HepG2 (cell line): ENCODE results near the gene SLC12A1. TPM values are rescaled to one million over a fixed set of nuclear protein-coding genes. Genes with fewer than 3 reads are reported as not detected.

Experiments used
- ATAC-seq: fragments of 200-7000 bp; cut with Tn5 transposase; 3 replicates; pipeline ENCODE4 v1.9.1; 2020; ENCODE audit warnings: mild to moderate bottlenecking, moderate library complexity
- BruUV-seq: library from RNA; stranded (reverse); fragments of 400-500 nt; replicated peaks from 2 replicates; lab custom pipeline; 2021; lab: Mats Ljungman, UMichigan
- CTCF ChIA-PET: fragments of 300-600 bp; formaldehyde crosslinking; extraction: SDS; loops from one replicate; lab custom pipeline; 2021; ENCODE audit warnings: low total read pairs, inconsistent platforms, low intra/inter-chr PET ratio; lab: Yijun Ruan, JAX
- POLR2A ChIA-PET: fragments of 350-600 bp; sonication (Branson Sonifier 250); formaldehyde crosslinking; loops from one replicate; lab custom pipeline; 2020; ENCODE audit warnings: antibody characterized with exemption, inconsistent platforms; lab: Yijun Ruan, JAX
- DNase-seq: peaks from one replicate; pipeline ENCODE4 v3.0.0-alpha.2; 2015; ENCODE audit warnings: low spot score
- FAIRE-seq: peaks from 3 replicates; lab custom pipeline; 2011; peaks lifted over from hg19 to GRCh38; lab: Jason Lieb, UNC
- H2AFZ ChIP-seq: one replicate; pipeline ENCODE4 v1.6.1; 2011; ENCODE audit warnings: low read length, inconsistent platforms
- H3K27ac ChIP-seq: fragments of 300-600 bp; 3 replicates; pipeline ENCODE4 v1.8.0; 2011; ENCODE audit warnings: mixed run types, mild to moderate bottlenecking, mixed read lengths, low read length, inconsistent platforms; ENCODE audit not compliant: insufficient read depth; ENCODE audit errors: extremely low read length
- H3K27me3 ChIP-seq, 2 experiments: fragments of 200-600 bp in 1 of 2; 2 replicates in 1 of 2; 3 replicates in 1 of 2; pipeline versions ENCODE4 v1.6.0 to v1.8.0; 2011; ENCODE audit warnings: low read length in 2 of 2, mild to moderate bottlenecking in 2 of 2, moderate library complexity in 2 of 2, inconsistent platforms in 1 of 2; ENCODE audit not compliant: insufficient read depth in 2 of 2, control insufficient read depth in 1 of 2
- H3K36me3 ChIP-seq, 2 experiments: fragments of 200-600 bp in 1 of 2; replicated peaks in 1 of 2; 2 replicates in 1 of 2; 3 replicates in 1 of 2; pipeline versions ENCODE4 v1.5.1 to v1.8.0; 2011; ENCODE audit warnings: low read length in 2 of 2, inconsistent platforms in 1 of 2; ENCODE audit not compliant: insufficient read depth in 2 of 2, control insufficient read depth in 1 of 2
- H3K4me1 ChIP-seq: 2 replicates; pipeline ENCODE4 v1.5.1; 2012; ENCODE audit warnings: low read length, inconsistent platforms; ENCODE audit not compliant: insufficient read depth
- H3K4me2 ChIP-seq: 2 replicates; pipeline ENCODE4 v1.6.0; 2011; ENCODE audit warnings: low read depth, low read length, inconsistent platforms
- H3K4me3 ChIP-seq, 3 experiments: fragments of 200-600 bp in 1 of 3; sonication (generic), shearing (Covaris generic) in 1 of 3; replicated peaks in 1 of 3; 2 replicates each; pipeline ENCODE4 v1.5.1; 2011 to 2016; ENCODE audit warnings: low read length in 3 of 3, inconsistent platforms in 2 of 3, low read depth in 2 of 3, mild to moderate bottlenecking in 2 of 3, control low read depth in 1 of 3, mixed read lengths in 1 of 3; ENCODE audit not compliant: insufficient read depth in 1 of 3
- H3K79me2 ChIP-seq: one replicate; pipeline ENCODE4 v1.6.1; 2011; ENCODE audit warnings: low read length, inconsistent platforms; ENCODE audit not compliant: insufficient read depth
- H3K9ac ChIP-seq: 2 replicates; pipeline ENCODE4 v1.6.0; 2011; ENCODE audit warnings: mild to moderate bottlenecking, low read depth, low read length, inconsistent platforms; ENCODE audit not compliant: insufficient read depth
- H3K9me3 ChIP-seq: 2 replicates; pipeline ENCODE4 v1.5.1; 2012; ENCODE audit warnings: mild to moderate bottlenecking, low read length
- H4K20me1 ChIP-seq: 2 replicates; pipeline ENCODE4 v1.6.0; 2011; ENCODE audit warnings: inconsistent platforms, mild to moderate bottlenecking, low read length, moderate library complexity; ENCODE audit not compliant: insufficient read depth
- KDM6A ChIP-seq: IDR thresholded peaks from 2 replicates; pipeline ENCODE4 v1.6.1; 2016; ENCODE audit warnings: low read depth
- LCORL ChIP-seq, 2 experiments: fragments of 450-650 bp in 1 of 2; sonication (generic) in 1 of 2; formaldehyde crosslinking in 1 of 2; IDR thresholded peaks; 2 replicates each; pipeline versions ENCODE4 v1.5.0 to v1.6.1; 2017 to 2020; ENCODE audit warnings: antibody characterized with exemption in 1 of 2, missing genetic modification reagents in 1 of 2
- MIER2 ChIP-seq: IDR thresholded peaks from 2 replicates; pipeline ENCODE4 v1.6.1; 2016; ENCODE audit warnings: missing biosample characterization, missing genetic modification reagents
- NBN ChIP-seq: fragments of 450-650 bp; conservative IDR thresholded peaks from 2 replicates; pipeline ENCODE4 v1.6.1; 2017
- NCOA2 ChIP-seq: sonication (generic); formaldehyde crosslinking; IDR thresholded peaks from 2 replicates; pipeline ENCODE4 v1.8.0; 2022; ENCODE audit warnings: inconsistent platforms
- NFIC ChIP-seq: IDR thresholded peaks from 2 replicates; pipeline ENCODE4 v1.6.1; 2012; ENCODE audit warnings: mild to moderate bottlenecking, low read length, inconsistent platforms
- POLR2G ChIP-seq: fragments of 200-400 bp; formaldehyde crosslinking; IDR thresholded peaks from 2 replicates; pipeline ENCODE4 v1.6.1; 2018; ENCODE audit warnings: mild to moderate bottlenecking, low read depth, low read length, moderate library complexity
- SIN3A ChIP-seq: IDR thresholded peaks from 2 replicates; pipeline ENCODE4 v1.6.1; 2011; ENCODE audit warnings: low read depth, mild to moderate bottlenecking, control low read depth, low read length, borderline replicate concordance
- SMC3 ChIP-seq: IDR thresholded peaks from 2 replicates; pipeline ENCODE4 v1.6.1; 2011; ENCODE audit warnings: low read length, improper control_type of control experiment
- STAG1 ChIP-seq: sonication (generic); formaldehyde crosslinking; IDR thresholded peaks from 2 replicates; pipeline ENCODE4 v1.4.0; 2020; ENCODE audit warnings: missing genetic modification reagents
- ZNF3 ChIP-seq: IDR thresholded peaks from 2 replicates; pipeline ENCODE4 v1.7.0; 2017; ENCODE audit warnings: inconsistent platforms
- ZNF431 ChIP-seq: sonication (generic); formaldehyde crosslinking; IDR thresholded peaks from 2 replicates; pipeline ENCODE4 v1.9.0; 2022; ENCODE audit warnings: missing genetic modification reagents, low read depth, mild to moderate bottlenecking, borderline replicate concordance
- WGBS: methylation state at CpG from one replicate; pipeline ENCODE4 v1.1.6; 2017; ENCODE audit warnings: low lambda C conversion rate; 5-methylcytosine and 5-hydroxymethylcytosine counted together
- in situ Hi-C: cut with HindIII; loops from 2 replicates; pipeline ENCODE4 v1.10.0; 2017; ENCODE audit warnings: low pct_unique_long_range_greater_than_20kb; ENCODE audit not compliant: extremely low pct_ligation_motif_present
- intact Hi-C: fragments of 100-400 bp; cut with micrococcal nuclease; formaldehyde crosslinking; loops from one replicate; pipeline ENCODE4 v1.10.0; 2022; ENCODE audit not compliant: unreplicated experiment
- polyA plus RNA-seq, 8 experiments: library from polyadenylated mRNA; depleted of rRNA in 3 of 8; stranded (reverse) in 7 of 8; unstranded in 1 of 8; fragments of >200 nt; fragmentation: Illumina TruSeq in 4 of 8; extraction: Trizol in 4 of 8; gene quantifications; 2 replicates each; pipeline versions ENCODE4 v1.2.1 to v1.2.3, GENCODE V29; 2011 to 2016; ENCODE audit warnings: low read depth in 4 of 8, missing spikeins in 1 of 8, mixed read lengths in 1 of 8; ENCODE audit not compliant: insufficient read depth in 1 of 8
- total RNA-seq, 5 experiments: library from RNA; depleted of rRNA; stranded (reverse); fragments of >200 nt; fragmentation: Illumina TruSeq; extraction: Trizol; gene quantifications; 2 replicates each; pipeline ENCODE4 v1.2.3, GENCODE V29; 2016; ENCODE audit warnings: low read depth in 1 of 5
- TF ChIP-seq, protein P1 (sequence below): sonication (generic); formaldehyde crosslinking; IDR thresholded peaks from 2 replicates; pipeline ENCODE4 v1.4.0; 2020; ENCODE audit warnings: mild to moderate bottlenecking, missing genetic modification reagents, borderline replicate concordance
- TF ChIP-seq, protein P2 (sequence below): sonication (generic); formaldehyde crosslinking; IDR thresholded peaks from 2 replicates; pipeline ENCODE4 v1.5.0; 2020; ENCODE audit warnings: missing genetic modification reagents
- TF ChIP-seq, protein P3 (sequence below): sonication (generic); formaldehyde crosslinking; IDR thresholded peaks from 2 replicates; pipeline ENCODE4 v1.5.0; 2020; ENCODE audit warnings: mild to moderate bottlenecking, missing genetic modification reagents, moderate library complexity

The SLC12A1 gene
- total and polyA plus RNA-seq, 2 of the 13 experiments (the other 11 are each of a cell fraction or from before 2014, with no cell fraction given), result not detected

GRCh38 chr15:48250640-48251076 is 44.6 kb downstream of the SLC12A1 start:
- peak; percentile 78 for FAIRE-seq
- in situ Hi-C loops, result no loop called here

GRCh38 chr15:48253172-48253571 is 47.1 kb downstream of the SLC12A1 start:
- Histone ChIP-seq H3K79me2 (no peaks in the 10 kb centered on the region), H4K20me1 (no peaks in the 10 kb centered on the region), H3K4me3 (no peak overlapping the region), H2AFZ (no peak overlapping the region), H3K27ac (no peak overlapping the region), H3K4me1 (no peaks in the 10 kb centered on the region), H3K4me2 (no peak overlapping the region), H3K9ac (no peak overlapping the region), H3K9me3 (no peaks in the 10 kb centered on the region), H3K36me3 (no peaks in the 10 kb centered on the region), H3K27me3 (0 out of 5 replicates have a peak, but pooled peaks cover 0 to 1% of the 10 kb centered on the region in 2 experiments)
- FAIRE-seq (no peak), DNase-seq (no peak), ATAC-seq (no peak)
- under 1% methylated on average over 4 of the region's 4 CpGs for WGBS
- intact Hi-C loops (loop anchor here (10.0 kb wide), 1 partner anchor 1948 kb away; no protein-coding TSS in a partner anchor), in situ Hi-C loops (no loop called here)
- ChIA-PET POLR2A (no interaction called here), CTCF (no interaction called here)
- BruUV-seq, result no TSS peak
- TF ChIP-seq KDM6A (CRISPR knock-in tag), result no peak
- TF ChIP-seq ZNF3 (CRISPR knock-in tag), result no peak
- TF ChIP-seq, protein P1, sequence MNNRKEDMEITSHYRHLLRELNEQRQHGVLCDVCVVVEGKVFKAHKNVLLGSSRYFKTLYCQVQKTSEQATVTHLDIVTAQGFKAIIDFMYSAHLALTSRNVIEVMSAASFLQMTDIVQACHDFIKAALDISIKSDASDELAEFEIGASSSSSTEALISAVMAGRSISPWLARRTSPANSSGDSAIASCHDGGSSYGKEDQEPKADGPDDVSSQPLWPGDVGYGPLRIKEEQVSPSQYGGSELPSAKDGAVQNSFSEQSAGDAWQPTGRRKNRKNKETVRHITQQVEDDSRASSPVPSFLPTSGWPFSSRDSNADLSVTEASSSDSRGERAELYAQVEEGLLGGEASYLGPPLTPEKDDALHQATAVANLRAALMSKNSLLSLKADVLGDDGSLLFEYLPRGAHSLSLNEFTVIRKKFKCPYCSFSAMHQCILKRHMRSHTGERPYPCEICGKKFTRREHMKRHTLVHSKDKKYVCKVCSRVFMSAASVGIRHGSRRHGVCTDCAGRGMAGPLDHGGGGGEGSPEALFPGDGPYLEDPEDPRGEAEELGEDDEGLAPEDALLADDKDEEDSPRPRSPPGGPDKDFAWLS (CRISPR knock-in tag), result no peak
- TF ChIP-seq MIER2, result no peak
- TF ChIP-seq NCOA2, result no peak
- TF ChIP-seq NFIC, result no peak
- TF ChIP-seq, protein P2, sequence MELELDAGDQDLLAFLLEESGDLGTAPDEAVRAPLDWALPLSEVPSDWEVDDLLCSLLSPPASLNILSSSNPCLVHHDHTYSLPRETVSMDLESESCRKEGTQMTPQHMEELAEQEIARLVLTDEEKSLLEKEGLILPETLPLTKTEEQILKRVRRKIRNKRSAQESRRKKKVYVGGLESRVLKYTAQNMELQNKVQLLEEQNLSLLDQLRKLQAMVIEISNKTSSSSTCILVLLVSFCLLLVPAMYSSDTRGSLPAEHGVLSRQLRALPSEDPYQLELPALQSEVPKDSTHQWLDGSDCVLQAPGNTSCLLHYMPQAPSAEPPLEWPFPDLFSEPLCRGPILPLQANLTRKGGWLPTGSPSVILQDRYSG (CRISPR knock-in tag), result no peak
- no peak for TF ChIP-seq LCORL (IDR thresholded peaks at IDR 0.05)
- no peak for TF ChIP-seq LCORL (CRISPR knock-in tag; IDR thresholded peaks at IDR 0.05)
- no peak for TF ChIP-seq SIN3A
- no peak for TF ChIP-seq POLR2G

More at GRCh38 chr15:48250640-48251076, 44.6 kb downstream of the SLC12A1 start:
- H3K4me1 ChIP-seq, result no peaks in the 10 kb centered on the region
- H3K27ac ChIP-seq, result no peak overlapping the region
- 33% methylated on average over 6 of the region's 6 CpGs for WGBS
- H2AFZ ChIP-seq, result no peak overlapping the region
- H3K9me3 ChIP-seq, result no peaks in the 10 kb centered on the region
- intact Hi-C loops, result loop anchor here (1.0 to 10.0 kb wide), 2 partner anchors 138 to 1946 kb away; no protein-coding TSS in a partner anchor
- no peaks in the 10 kb centered on the region for H3K36me3 ChIP-seq
- ChIA-PET POLR2A (no interaction called here), CTCF (interaction anchor here (0.7 to 1.0 kb wide), 3 partner anchors 137 to 1055 kb away, joined by 3 to 5 read pairs (median 4); no protein-coding TSS in a partner anchor)
- H3K27me3 ChIP-seq, result 0 out of 5 replicates have a peak, but pooled peaks cover 0 to 1% of the 10 kb centered on the region in 2 experiments
- H3K79me2 ChIP-seq, result no peaks in the 10 kb centered on the region
- no peaks in the 10 kb centered on the region for H4K20me1 ChIP-seq
- ATAC-seq (peak; percentile 40; the same call in 1 of the 3 replicates), DNase-seq (peak; percentile 25)
- no peak overlapping the region for H3K4me2 ChIP-seq
- TF ChIP-seq, protein P3, sequence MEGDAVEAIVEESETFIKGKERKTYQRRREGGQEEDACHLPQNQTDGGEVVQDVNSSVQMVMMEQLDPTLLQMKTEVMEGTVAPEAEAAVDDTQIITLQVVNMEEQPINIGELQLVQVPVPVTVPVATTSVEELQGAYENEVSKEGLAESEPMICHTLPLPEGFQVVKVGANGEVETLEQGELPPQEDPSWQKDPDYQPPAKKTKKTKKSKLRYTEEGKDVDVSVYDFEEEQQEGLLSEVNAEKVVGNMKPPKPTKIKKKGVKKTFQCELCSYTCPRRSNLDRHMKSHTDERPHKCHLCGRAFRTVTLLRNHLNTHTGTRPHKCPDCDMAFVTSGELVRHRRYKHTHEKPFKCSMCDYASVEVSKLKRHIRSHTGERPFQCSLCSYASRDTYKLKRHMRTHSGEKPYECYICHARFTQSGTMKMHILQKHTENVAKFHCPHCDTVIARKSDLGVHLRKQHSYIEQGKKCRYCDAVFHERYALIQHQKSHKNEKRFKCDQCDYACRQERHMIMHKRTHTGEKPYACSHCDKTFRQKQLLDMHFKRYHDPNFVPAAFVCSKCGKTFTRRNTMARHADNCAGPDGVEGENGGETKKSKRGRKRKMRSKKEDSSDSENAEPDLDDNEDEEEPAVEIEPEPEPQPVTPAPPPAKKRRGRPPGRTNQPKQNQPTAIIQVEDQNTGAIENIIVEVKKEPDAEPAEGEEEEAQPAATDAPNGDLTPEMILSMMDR (CRISPR knock-in tag), result peak; percentile 51
- TF ChIP-seq ZNF431 (CRISPR knock-in tag) (no peak), STAG1 (CRISPR knock-in tag) (peak; percentile 51), SMC3 (peak; percentile 56; the same call in 1 of the 2 replicates), NBN (no peak)
- BruUV-seq, result no TSS peak
- no peak overlapping the region for H3K4me3 ChIP-seq
- no peak overlapping the region for H3K9ac ChIP-seq
